GM12872 (cell line): ENCODE measurements around the gene MKS1.

ENCODE experiments used
- TF ChIP-seq, protein P1 (sequence below): IDR thresholded peaks from 3 replicates; pipeline ENCODE4 v1.5.1; 2011; ENCODE audit warnings: low read depth, mild to moderate bottlenecking, low read length, moderate library complexity; ENCODE audit not compliant: insufficient read depth

Gene MKS1

DNA sequence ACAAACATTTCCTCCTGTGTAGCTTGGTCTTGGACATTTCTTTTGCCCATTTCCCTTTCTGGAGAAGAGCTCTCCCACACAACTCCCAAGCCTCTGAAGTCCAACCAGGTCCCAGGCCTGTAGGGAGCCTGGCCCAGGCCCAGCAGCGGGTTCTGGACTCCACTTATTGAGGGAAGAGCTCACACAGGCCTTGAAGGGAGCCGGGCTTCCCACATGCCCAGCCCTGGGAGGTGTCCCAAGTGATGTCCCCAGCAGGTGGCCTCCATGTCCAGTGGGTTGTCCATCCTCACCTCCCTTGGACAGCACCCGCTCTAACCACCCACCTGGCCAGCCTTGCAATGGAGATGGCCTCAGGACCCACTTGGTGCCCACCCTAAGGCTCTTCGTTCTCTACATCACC, 32.5 kb downstream of the MKS1 start:
- TF ChIP-seq, protein P1, sequence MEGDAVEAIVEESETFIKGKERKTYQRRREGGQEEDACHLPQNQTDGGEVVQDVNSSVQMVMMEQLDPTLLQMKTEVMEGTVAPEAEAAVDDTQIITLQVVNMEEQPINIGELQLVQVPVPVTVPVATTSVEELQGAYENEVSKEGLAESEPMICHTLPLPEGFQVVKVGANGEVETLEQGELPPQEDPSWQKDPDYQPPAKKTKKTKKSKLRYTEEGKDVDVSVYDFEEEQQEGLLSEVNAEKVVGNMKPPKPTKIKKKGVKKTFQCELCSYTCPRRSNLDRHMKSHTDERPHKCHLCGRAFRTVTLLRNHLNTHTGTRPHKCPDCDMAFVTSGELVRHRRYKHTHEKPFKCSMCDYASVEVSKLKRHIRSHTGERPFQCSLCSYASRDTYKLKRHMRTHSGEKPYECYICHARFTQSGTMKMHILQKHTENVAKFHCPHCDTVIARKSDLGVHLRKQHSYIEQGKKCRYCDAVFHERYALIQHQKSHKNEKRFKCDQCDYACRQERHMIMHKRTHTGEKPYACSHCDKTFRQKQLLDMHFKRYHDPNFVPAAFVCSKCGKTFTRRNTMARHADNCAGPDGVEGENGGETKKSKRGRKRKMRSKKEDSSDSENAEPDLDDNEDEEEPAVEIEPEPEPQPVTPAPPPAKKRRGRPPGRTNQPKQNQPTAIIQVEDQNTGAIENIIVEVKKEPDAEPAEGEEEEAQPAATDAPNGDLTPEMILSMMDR: no peak

DNA sequence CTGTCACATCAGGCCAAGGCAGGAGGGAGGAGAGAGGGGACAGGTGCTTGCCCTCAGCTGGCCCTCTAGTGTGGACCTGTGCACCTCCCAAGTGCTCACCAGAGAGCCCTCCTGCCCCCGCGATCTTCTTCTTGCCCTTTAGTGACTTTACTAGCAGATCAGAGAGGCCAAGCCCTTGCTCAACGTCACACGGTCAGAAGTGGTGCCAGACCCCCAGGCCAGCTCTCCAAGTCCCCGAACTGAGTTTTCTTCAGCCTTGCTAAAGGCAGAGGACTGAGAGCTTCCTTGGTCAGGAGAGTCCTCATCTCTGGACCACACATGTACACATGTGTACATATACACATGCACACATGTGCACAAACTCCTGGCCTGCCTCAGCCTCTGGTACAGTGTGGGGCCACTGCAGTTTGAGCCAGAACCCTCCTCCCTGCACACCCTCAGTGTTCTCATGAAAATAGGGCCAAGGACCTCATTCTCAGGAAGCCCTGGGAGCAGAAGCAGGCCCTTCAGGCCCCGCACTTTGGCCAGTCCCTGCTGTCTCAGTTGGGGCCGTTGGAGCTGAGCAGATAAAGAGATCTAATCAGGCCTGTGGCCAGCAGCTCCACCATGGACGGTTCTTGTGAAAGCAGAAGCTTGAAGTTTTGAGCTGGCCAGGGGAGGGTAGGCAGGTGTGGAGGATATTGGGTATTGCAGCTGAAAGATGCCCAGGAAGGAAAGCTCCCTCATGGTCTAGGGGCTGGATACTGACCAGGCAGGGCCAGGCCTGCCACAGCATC, 33.9 kb downstream of the MKS1 start:
- TF ChIP-seq, protein P1: no peak

DNA sequence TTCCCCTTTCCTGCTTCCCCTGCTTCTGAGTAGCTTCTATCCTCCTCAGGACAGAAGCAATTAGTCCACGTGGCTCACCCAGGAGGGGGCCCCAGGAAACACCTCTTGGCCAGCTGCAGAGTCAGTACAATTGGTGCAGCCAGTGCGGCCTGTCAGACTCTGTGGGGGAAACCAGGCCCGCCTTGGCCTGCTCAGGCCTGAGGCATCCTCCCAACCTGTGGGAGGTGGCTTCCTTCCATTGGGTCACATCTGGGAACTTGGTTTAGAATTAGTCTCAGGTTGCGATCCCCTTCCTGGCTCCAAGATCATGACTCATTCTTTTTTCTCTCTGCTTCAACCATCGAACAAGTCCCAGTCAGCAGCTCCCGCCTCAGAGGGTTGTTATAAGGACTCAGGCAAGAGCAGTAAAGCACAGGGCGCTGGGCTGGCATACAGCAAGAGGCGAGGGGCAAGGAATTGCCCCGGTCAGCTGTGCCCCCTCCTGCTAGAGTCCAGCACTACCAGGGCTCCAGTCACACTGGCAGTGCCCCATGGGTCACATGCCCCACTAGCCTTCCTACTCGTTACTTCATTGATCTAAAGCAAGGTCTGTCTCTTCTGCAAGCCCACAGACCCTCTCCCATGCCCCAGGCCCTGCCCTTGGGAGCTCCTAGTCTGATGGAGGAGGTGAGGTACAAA, 34.6 kb downstream of the MKS1 start:
- TF ChIP-seq, protein P1: no peak

- TF ChIP-seq, protein P1: no peak
Observed at GRCh38 chr17:58183514-58183913, 35.5 kb downstream of the MKS1 start.

DNA sequence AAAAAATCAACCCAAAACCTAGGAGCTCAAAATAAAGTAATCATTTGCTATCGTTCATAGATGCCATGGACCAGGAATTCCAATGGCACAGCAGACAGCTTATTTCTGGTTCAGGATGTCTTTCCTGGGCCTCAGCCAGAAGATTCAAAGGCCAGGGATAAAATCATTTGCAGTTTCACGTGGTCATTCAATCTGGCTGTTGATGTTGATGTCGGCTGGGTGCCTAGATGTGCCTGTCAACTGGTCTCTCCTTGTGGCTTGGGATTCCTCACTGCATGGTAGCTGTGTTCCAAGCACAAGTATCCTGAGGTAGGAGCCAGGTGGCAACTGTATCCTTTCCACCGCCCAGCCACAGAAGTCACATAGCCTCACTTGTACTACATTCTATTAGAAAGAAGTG, 37.3 kb downstream of the MKS1 start:
- TF ChIP-seq, protein P1: no peak

DNA sequence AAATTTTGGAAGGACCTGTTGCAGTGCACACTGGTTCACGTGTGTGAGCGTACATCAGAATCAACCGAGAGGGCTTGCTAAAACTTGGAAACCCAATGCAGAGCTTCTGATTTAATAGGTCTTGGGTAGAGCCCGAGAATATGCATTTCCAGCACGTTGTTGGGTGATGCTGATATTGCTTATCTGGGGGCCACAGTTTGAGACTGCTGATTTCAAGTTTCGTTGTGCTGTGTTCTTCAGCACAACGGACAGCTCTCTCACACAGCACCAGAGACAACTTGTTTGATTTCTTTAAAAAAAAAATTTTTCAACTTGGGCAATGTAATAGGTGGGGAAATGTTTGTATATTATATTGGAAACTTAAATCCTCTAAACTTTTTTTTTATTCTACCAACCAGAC, 42.9 kb downstream of the MKS1 start:
- TF ChIP-seq, protein P1: no peak

- TF ChIP-seq, protein P1: no peak
Observed at GRCh38 chr17:58174871-58175270, 44.2 kb downstream of the MKS1 start.
